ENCODE data around the gene BSG.

The BSG gene

GRCh38 chr19:601310-601709 is 28.9 kb downstream of the BSG start:
- ChIA-PET CTCF (no interaction called here), POLR2A (no interaction called here)
- no peaks in the 10 kb centered on the region for H3K9me3 ChIP-seq (ENCODE audit: control insufficient read depth, insufficient read depth, low read depth, low read length)
- TF ChIP-seq ZFP3 (tag by site-specific recombination; IDR thresholded peaks at IDR 0.05; ENCODE audit: low read depth) = no peak
- TF ChIP-seq, protein P1, sequence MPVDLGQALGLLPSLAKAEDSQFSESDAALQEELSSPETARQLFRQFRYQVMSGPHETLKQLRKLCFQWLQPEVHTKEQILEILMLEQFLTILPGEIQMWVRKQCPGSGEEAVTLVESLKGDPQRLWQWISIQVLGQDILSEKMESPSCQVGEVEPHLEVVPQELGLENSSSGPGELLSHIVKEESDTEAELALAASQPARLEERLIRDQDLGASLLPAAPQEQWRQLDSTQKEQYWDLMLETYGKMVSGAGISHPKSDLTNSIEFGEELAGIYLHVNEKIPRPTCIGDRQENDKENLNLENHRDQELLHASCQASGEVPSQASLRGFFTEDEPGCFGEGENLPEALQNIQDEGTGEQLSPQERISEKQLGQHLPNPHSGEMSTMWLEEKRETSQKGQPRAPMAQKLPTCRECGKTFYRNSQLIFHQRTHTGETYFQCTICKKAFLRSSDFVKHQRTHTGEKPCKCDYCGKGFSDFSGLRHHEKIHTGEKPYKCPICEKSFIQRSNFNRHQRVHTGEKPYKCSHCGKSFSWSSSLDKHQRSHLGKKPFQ (tag by site-specific recombination; IDR thresholded peaks at IDR 0.05) = peak; percentile 79
- TF ChIP-seq ZNF768 (tag by site-specific recombination; IDR thresholded peaks at IDR 0.05) = no peak
- TF ChIP-seq ZNF580 (tag by site-specific recombination; IDR thresholded peaks at IDR 0.05) = no peak
- no peak overlapping the region for H3K27ac ChIP-seq (ENCODE audit: extremely low read depth, low read depth, low read length)
- H3K4me3 ChIP-seq (ENCODE audit: low read depth, low read length) = no peak overlapping the region
- no peaks in the 10 kb centered on the region; a peak in 1 of 3 replicates for H3K36me3 ChIP-seq (ENCODE audit: control insufficient read depth in 2 of 2, insufficient read depth in 1 of 2, low read length in 2 of 2)
- no peaks in the 10 kb centered on the region for H3K4me1 ChIP-seq (ENCODE audit: control insufficient read depth, insufficient read depth, low read length)

- Histone ChIP-seq H3K4me3 (ENCODE audit: low read depth, low read length) (no peak overlapping the region), H3K4me1 (ENCODE audit: control insufficient read depth, insufficient read depth, low read length) (no peaks in the 10 kb centered on the region), H3K27ac (ENCODE audit: extremely low read depth, low read depth, low read length) (no peak overlapping the region), H3K36me3 (ENCODE audit: control insufficient read depth in 2 of 2, insufficient read depth in 1 of 2, low read length in 2 of 2) (no peaks in the 10 kb centered on the region; a peak in 1 of 3 replicates), H3K9me3 (ENCODE audit: control insufficient read depth, insufficient read depth, low read depth, low read length) (no peaks in the 10 kb centered on the region)
- no peak for TF ChIP-seq ZNF426 (tag by site-specific recombination; IDR thresholded peaks at IDR 0.05)
- no peak for TF ChIP-seq INSM2 (tag by site-specific recombination; IDR thresholded peaks at IDR 0.05)
- no peak for TF ChIP-seq ZNF404 (tag by site-specific recombination; IDR thresholded peaks at IDR 0.05)
- no peak for TF ChIP-seq ZNF184 (tag by site-specific recombination; IDR thresholded peaks at IDR 0.05)
- no peak for TF ChIP-seq MZF1 (tag by site-specific recombination; IDR thresholded peaks at IDR 0.05; ENCODE audit: borderline replicate concordance)
- no peak for TF ChIP-seq ZNF544 (tag by site-specific recombination; IDR thresholded peaks at IDR 0.05)
- no peak for TF ChIP-seq ZNF398 (tag by site-specific recombination; IDR thresholded peaks at IDR 0.05)
- TF ChIP-seq, protein P2, sequence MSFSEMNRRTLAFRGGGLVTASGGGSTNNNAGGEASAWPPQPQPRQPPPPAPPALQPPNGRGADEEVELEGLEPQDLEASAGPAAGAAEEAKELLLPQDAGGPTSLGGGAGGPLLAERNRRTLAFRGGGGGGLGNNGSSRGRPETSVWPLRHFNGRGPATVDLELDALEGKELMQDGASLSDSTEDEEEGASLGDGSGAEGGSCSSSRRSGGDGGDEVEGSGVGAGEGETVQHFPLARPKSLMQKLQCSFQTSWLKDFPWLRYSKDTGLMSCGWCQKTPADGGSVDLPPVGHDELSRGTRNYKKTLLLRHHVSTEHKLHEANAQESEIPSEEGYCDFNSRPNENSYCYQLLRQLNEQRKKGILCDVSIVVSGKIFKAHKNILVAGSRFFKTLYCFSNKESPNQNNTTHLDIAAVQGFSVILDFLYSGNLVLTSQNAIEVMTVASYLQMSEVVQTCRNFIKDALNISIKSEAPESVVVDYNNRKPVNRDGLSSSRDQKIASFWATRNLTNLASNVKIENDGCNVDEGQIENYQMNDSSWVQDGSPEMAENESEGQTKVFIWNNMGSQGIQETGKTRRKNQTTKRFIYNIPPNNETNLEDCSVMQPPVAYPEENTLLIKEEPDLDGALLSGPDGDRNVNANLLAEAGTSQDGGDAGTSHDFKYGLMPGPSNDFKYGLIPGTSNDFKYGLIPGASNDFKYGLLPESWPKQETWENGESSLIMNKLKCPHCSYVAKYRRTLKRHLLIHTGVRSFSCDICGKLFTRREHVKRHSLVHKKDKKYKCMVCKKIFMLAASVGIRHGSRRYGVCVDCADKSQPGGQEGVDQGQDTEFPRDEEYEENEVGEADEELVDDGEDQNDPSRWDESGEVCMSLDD (tag by site-specific recombination; IDR thresholded peaks at IDR 0.05) = no peak
- no peak for TF ChIP-seq ZBTB1 (tag by site-specific recombination; IDR thresholded peaks at IDR 0.05)
- no peak for TF ChIP-seq ZNF311 (tag by site-specific recombination; IDR thresholded peaks at IDR 0.05; ENCODE audit: borderline replicate concordance)
- TF ChIP-seq, protein P3, sequence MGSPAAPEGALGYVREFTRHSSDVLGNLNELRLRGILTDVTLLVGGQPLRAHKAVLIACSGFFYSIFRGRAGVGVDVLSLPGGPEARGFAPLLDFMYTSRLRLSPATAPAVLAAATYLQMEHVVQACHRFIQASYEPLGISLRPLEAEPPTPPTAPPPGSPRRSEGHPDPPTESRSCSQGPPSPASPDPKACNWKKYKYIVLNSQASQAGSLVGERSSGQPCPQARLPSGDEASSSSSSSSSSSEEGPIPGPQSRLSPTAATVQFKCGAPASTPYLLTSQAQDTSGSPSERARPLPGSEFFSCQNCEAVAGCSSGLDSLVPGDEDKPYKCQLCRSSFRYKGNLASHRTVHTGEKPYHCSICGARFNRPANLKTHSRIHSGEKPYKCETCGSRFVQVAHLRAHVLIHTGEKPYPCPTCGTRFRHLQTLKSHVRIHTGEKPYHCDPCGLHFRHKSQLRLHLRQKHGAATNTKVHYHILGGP (tag by site-specific recombination; IDR thresholded peaks at IDR 0.05) = no peak
- no peak for TF ChIP-seq ZNF518A (tag by site-specific recombination; conservative IDR thresholded peaks at IDR 0.05; ENCODE audit: low read depth)
- no peak for TF ChIP-seq ZNF791 (tag by site-specific recombination; IDR thresholded peaks at IDR 0.05)
- TF ChIP-seq ZNF302 (tag by site-specific recombination; IDR thresholded peaks at IDR 0.05; ENCODE audit: low read depth) = no peak
- ChIA-PET POLR2A (no interaction called here), CTCF (no interaction called here)
Measured at GRCh38 chr19:601790-602189, 29.4 kb downstream of the BSG start.
